ENCODE results near the gene COL4A2.

GRCh38 chr13:110379905-110380341, 72.8 kb downstream of the COL4A2 start:
- TF ChIP-seq MAZ (IDR thresholded peaks at IDR 0.05; ENCODE audit: borderline replicate concordance, low read depth, low read length) (no peak), MAX (IDR thresholded peaks at IDR 0.05) (no peak), POLR2A (IDR thresholded peaks at IDR 0.05; ENCODE audit: low read length) (no peak), CTCF (IDR thresholded peaks at IDR 0.05) (no peak), RARB (CRISPR knock-in tag; IDR thresholded peaks at IDR 0.05) (no peak), HOXB13 (CRISPR knock-in tag; IDR thresholded peaks at IDR 0.05; ENCODE audit: low read depth) (no peak), MYC (IDR thresholded peaks at IDR 0.05; ENCODE audit: borderline replicate concordance, low read length) (no peak), ZC3H11A (IDR thresholded peaks at IDR 0.05) (no peak), HOXB5 (CRISPR knock-in tag; IDR thresholded peaks at IDR 0.05) (no peak), POLR2AphosphoS2 (conservative IDR thresholded peaks at IDR 0.05; ENCODE audit: low read length) (no peak), NFE2L2 (conservative IDR thresholded peaks at IDR 0.05; ENCODE audit: low read length) (no peak)
